ENCODE results near the gene OR1D5.

- no peak for TF ChIP-seq CTCF (IDR thresholded peaks at IDR 0.05)
- TF ChIP-seq POLR2A (IDR thresholded peaks at IDR 0.05), result no peak
- no peak for TF ChIP-seq POLR2AphosphoS5 (IDR thresholded peaks at IDR 0.05)
These were observed 41.2 kb downstream of the OR1D5 start for GRCh38 chr17:3022197-3022596.

Data from prostate gland (tissue), 2 donors.